GM12865 (cell line): Measurements from ENCODE around the gene INSYN1.
"Not testable (repeated sequence)": the region's sequence is repeated elsewhere in the genome, so short reads cannot be mapped to it uniquely, and the experiment has no call there.

Experiments
- DNase-seq: peaks from one replicate; pipeline ENCODE4 v3.0.0; 2010; ENCODE audit warnings: low read depth
- H3K4me3 ChIP-seq: 2 replicates; pipeline ENCODE4 v1.5.1; 2011; ENCODE audit warnings: mild to moderate bottlenecking, low read depth, low read length, control low read depth
- CTCF ChIP-seq: IDR thresholded peaks from 2 replicates; pipeline ENCODE4 v1.5.1; 2011; ENCODE audit warnings: low read length, control low read depth, low read depth, inconsistent platforms; ENCODE audit not compliant: insufficient read depth; ENCODE audit errors: missing control alignments

Gene INSYN1

DNA sequence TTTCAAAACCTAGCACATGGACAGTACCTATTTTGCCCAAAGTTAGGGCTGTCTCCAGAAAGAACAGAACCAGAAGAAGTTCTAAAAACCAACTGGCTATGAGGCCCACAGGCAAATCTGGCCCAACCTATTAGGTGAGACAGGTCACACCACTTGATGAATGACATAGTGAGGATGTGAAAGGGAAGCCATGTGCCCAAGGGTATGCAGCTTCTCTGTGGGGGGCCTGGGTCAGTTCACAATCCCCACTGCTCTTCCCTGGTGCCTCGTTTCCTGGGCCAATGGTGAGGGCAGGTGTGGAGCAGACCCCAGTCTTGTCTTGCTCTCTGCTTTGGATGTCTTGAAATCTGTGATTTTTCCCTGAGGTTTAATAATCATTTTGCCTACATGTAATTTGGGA lies 8.9 kb downstream of the INSYN1 start:
- H3K4me3 ChIP-seq, result no peak overlapping the region
- TF ChIP-seq CTCF, result no peak
- DNase-seq, result no peak

DNA sequence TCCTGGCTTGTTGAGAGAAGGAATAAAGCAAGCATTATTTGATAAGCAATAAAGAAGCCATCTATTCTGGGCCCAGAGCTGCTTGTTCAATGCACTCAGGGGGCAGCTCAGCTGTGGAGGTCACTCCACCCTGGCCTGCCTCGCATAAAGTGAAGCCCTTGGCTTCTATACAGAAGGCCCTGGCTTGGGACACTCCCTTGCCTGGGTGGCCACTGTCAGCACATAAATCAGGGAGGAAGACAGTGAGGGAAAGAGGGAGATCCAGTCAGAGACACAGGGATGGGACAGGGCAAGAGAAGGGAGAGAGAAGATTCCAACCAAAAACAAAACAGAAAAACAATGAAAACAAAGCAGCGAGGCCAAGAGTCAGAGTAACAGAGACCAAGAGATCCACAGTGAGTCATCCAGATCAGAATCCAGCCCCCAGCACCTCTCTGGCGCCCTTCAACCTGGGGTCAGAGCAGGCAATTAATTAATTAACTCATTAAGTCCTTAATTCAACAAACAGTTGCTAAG lies 11.8 kb downstream of the INSYN1 start:
- no peak overlapping the region for H3K4me3 ChIP-seq
- no peak for TF ChIP-seq CTCF
- DNase-seq, result no peak

- no peak overlapping the region for H3K4me3 ChIP-seq
- no peak for TF ChIP-seq CTCF
- no peak for DNase-seq
Measured at GRCh38 chr15:73740152-73741048, 12.8 kb downstream of the INSYN1 start.

DNA sequence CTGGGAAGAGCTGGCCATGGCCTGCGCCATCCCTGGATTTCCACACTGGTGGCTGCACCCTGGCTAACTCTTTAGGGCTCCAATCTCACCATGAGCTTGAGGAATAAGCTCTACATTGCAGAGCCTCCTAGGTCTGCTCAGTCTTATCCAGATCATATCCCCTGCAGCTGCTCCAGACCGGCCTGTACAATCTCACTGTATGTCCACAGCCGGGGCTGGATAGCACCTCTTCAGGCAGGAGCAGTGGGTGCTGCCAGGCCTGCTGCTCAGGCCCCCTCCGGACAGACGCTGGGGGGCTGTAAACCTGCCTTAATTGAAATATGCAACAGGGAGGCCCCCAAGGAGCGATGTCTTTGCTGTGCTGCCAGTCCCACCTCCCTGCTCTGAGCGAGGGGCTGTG lies 15.6 kb downstream of the INSYN1 start:
- DNase-seq, result no peak
- no peak for TF ChIP-seq CTCF
- H3K4me3 ChIP-seq, result no peak overlapping the region

DNA sequence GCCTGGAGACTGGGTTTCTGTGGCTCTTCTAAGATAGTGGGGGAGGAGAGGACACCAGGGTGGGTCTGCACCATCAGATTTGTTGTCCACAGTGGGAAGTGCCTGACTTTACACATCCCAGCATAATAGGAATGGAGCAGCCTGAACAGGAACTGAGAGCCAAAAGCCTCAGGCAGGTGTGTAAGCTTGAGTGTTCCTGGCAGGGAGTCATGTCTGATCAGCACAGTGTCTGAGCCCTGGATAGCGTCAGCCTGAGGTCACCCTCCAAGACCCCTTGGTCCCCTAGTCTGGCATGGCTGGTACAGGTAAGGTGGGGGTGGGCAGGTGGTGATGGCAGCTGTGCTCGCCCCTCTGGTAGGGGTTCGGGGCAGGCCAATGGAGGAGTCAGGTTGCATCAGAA lies 20.2 kb downstream of the INSYN1 start:
- DNase-seq, result no peak
- TF ChIP-seq CTCF, result no peak

GRCh38 chr15:73732051-73732450 lies 21.1 kb downstream of the INSYN1 start:
- not testable (repeated sequence) for H3K4me3 ChIP-seq, DNase-seq

More for the DNA sequence above, 20.2 kb downstream of the INSYN1 start:
- H3K4me3 ChIP-seq, result no peak overlapping the region

DNA sequence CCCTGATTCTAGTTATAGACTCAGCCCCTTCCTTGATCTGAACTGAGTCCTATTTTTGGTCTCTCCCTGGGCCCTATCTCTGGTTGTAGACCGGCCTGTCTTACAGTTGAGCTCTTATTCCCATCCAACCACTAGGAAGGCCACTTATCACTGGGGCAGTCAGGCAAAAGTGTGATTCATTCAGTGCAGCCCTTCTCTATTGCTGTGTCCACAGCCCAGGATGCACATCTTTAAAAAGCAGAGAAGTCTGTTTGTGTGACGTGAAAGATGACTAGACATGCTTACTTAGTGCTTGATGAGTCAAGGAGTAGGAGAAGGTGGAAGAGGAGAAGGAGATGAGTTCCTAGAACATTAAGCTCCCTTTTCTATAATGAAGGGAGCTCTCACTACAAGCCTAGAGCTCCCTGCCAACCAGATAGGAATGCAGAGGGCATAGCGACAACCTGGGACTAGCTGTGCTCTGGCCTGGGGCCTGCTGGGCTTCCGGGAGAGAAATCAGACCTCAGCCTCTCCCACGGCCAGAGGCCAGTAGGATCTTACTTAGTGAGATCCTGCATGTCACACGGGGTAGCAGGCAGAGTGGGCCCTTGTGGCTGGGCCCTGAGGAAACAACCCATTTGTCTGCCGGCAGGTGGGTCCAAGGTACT lies 25.7 kb downstream of the INSYN1 start:
- no peak for DNase-seq
- no peak overlapping the region for H3K4me3 ChIP-seq
- no peak for TF ChIP-seq CTCF
